OCI-LY1 (cell line): ENCODE results near the gene GOLGA6D.
"Not testable (repeated sequence)": the region's sequence is repeated elsewhere in the genome, so short reads cannot be mapped to it uniquely, and the experiment has no call there.

Source experiments
- CTCF ChIP-seq: fragments of 200-600 bp; sonication (generic), shearing (Covaris generic); IDR thresholded peaks from 2 replicates; pipeline ENCODE4 v1.5.1; 2017; ENCODE audit warnings: mild to moderate bottlenecking, antibody characterized with exemption, low read length, moderate library complexity, mixed read lengths
- EZH2 ChIP-seq: fragments of 200-600 bp; sonication (generic), shearing (Covaris generic); IDR thresholded peaks from 2 replicates; pipeline ENCODE4 v1.8.0; 2017; ENCODE audit warnings: borderline replicate concordance, mixed run types, mild to moderate bottlenecking, antibody characterized with exemption, low read length, moderate library complexity, mixed read lengths

- TF ChIP-seq EZH2, CTCF: not testable (repeated sequence)
Observed at GRCh38 chr15:75282572-75282971, at the start of gene GOLGA6D.
